ENCODE data around the gene THYN1.

- TF ChIP-seq TAF1 (IDR thresholded peaks at IDR 0.05; ENCODE audit: borderline replicate concordance, low read depth, low read length), result no peak
- no peak for TF ChIP-seq POLR2A (IDR thresholded peaks at IDR 0.05; ENCODE audit: low read depth, low read length)
- TF ChIP-seq POLR2AphosphoS5 (IDR thresholded peaks at IDR 0.05; ENCODE audit: low read depth, low read length), result no peak
Observed at GRCh38 chr11:134254433-134255183, 1.5 kb upstream of the THYN1 start.
